Measurements from ENCODE around the gene CALHM4. TPM values are rescaled to one million over a fixed set of nuclear protein-coding genes. Genes with fewer than 3 reads are reported as not detected.

Gene CALHM4
- polyA plus RNA-seq, 2 of the 4 experiments (the other 2 are of a cell fraction) = not detected

DNA sequence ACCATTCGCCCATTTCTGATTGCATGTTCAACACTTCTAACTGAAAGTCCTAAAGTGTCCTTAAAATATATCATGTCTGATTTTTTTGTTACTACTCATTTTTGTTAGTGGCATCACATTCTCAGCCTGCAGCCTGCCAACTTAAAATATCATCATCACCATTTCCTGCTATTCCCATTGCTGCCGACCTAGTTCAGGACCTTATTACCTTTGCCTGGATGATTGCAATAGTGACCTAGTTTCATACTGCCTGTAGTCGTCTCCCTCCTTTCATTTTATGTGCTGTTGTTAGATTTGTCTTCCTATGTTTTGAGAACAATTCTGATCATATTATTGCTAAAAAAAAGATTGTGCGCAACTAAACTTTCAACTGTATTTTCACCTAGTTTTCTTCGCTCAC, 23.9 kb downstream of the CALHM4 start:
- H3K9me3 ChIP-seq = no peaks in the 10 kb centered on the region
- no peak for ATAC-seq
- H3K4me2 ChIP-seq = no peak overlapping the region
- TF ChIP-seq MAZ (IDR thresholded peaks at IDR 0.05; ENCODE audit: borderline replicate concordance, low read depth, low read length) (no peak), NR3C1 (IDR thresholded peaks at IDR 0.05) (no peak), HOXB5 (CRISPR knock-in tag; IDR thresholded peaks at IDR 0.05) (no peak), CHD4 (IDR thresholded peaks at IDR 0.05; ENCODE audit: borderline replicate concordance) (no peak), MAFK (IDR thresholded peaks at IDR 0.05; ENCODE audit: partially characterized antibody) (no peak), ZC3H11A (IDR thresholded peaks at IDR 0.05) (no peak), FOSB (CRISPR knock-in tag; IDR thresholded peaks at IDR 0.05) (no peak), HEYL (CRISPR knock-in tag; IDR thresholded peaks at IDR 0.05) (no peak), HOXA7 (CRISPR knock-in tag; IDR thresholded peaks at IDR 0.05) (no peak), NFE2L2 (conservative IDR thresholded peaks at IDR 0.05; ENCODE audit: low read length) (no peak)
- TF ChIP-seq, protein P1, sequence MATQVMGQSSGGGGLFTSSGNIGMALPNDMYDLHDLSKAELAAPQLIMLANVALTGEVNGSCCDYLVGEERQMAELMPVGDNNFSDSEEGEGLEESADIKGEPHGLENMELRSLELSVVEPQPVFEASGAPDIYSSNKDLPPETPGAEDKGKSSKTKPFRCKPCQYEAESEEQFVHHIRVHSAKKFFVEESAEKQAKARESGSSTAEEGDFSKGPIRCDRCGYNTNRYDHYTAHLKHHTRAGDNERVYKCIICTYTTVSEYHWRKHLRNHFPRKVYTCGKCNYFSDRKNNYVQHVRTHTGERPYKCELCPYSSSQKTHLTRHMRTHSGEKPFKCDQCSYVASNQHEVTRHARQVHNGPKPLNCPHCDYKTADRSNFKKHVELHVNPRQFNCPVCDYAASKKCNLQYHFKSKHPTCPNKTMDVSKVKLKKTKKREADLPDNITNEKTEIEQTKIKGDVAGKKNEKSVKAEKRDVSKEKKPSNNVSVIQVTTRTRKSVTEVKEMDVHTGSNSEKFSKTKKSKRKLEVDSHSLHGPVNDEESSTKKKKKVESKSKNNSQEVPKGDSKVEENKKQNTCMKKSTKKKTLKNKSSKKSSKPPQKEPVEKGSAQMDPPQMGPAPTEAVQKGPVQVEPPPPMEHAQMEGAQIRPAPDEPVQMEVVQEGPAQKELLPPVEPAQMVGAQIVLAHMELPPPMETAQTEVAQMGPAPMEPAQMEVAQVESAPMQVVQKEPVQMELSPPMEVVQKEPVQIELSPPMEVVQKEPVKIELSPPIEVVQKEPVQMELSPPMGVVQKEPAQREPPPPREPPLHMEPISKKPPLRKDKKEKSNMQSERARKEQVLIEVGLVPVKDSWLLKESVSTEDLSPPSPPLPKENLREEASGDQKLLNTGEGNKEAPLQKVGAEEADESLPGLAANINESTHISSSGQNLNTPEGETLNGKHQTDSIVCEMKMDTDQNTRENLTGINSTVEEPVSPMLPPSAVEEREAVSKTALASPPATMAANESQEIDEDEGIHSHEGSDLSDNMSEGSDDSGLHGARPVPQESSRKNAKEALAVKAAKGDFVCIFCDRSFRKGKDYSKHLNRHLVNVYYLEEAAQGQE (IDR thresholded peaks at IDR 0.05) = no peak
- H3K4me1 ChIP-seq = peaks cover 8% of the 10 kb centered on the region; the same call in 2 of the 3 replicates
- no peak overlapping the region for H3K27ac ChIP-seq
- ChIA-PET POLR2A (no interaction called here), CTCF (no interaction called here)
- no peak for DNase-seq (ENCODE audit: low read depth in 1 of 2, low spot score in 1 of 2)
- no peak overlapping the region for H3K4me3 ChIP-seq
- FAIRE-seq = no peak
- 87% methylated on average over 5 of the region's 5 CpGs for WGBS (ENCODE audit: missing lambda C conversion rate)

DNA sequence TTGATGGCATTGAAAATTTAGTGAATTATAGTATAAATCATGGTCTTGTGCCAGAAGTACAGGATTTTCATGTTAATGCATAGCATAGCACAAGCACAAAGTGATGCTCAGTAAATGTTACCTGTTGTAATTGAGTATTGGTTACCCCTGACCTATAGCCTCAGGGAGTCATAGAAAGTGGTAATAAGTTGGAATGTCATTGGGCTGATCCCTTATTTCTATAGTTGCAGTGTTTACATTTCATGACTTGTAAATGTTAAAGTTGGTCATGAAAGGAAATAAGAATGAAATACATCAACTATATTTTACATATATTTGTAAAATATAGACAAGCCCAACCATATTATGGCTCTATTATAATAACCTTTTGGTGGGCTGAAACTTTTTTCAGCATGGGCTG, 24.8 kb downstream of the CALHM4 start:
- Histone ChIP-seq H3K9me3 (no peaks in the 10 kb centered on the region), H3K4me3 (no peak overlapping the region), H3K27ac (no peak overlapping the region), H3K4me2 (no peak overlapping the region), H3K4me1 (peaks cover under 1% of the 10 kb centered on the region; the same call in 2 of the 3 replicates)
- POLR2A ChIA-PET = no interaction called here
- TF ChIP-seq NR3C1 (IDR thresholded peaks at IDR 0.05) (no peak), BCL3 (IDR thresholded peaks at IDR 0.05) (no peak), JUNB (IDR thresholded peaks at IDR 0.05) (no peak)
- TF ChIP-seq, protein P2, sequence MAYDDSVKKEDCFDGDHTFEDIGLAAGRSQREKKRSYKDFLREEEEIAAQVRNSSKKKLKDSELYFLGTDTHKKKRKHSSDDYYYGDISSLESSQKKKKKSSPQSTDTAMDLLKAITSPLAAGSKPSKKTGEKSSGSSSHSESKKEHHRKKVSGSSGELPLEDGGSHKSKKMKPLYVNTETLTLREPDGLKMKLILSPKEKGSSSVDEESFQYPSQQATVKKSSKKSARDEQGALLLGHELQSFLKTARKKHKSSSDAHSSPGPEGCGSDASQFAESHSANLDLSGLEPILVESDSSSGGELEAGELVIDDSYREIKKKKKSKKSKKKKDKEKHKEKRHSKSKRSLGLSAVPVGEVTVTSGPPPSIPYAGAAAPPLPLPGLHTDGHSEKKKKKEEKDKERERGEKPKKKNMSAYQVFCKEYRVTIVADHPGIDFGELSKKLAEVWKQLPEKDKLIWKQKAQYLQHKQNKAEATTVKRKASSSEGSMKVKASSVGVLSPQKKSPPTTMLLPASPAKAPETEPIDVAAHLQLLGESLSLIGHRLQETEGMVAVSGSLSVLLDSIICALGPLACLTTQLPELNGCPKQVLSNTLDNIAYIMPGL (CRISPR knock-in tag; IDR thresholded peaks at IDR 0.05; ENCODE audit: borderline replicate concordance) = no peak
- CTCF ChIA-PET = no interaction called here
- ATAC-seq = no peak
- FAIRE-seq = no peak
- no peak for DNase-seq (ENCODE audit: low read depth in 1 of 2, low spot score in 1 of 2)

- no peak for DNase-seq (ENCODE audit: low read depth in 1 of 2, low spot score in 1 of 2)
- TF ChIP-seq ESRRA (IDR thresholded peaks at IDR 0.05; ENCODE audit: borderline replicate concordance, low read length) = no peak
- no peak for TF ChIP-seq HOXA7 (CRISPR knock-in tag; IDR thresholded peaks at IDR 0.05)
- no peak for TF ChIP-seq MAZ (IDR thresholded peaks at IDR 0.05; ENCODE audit: borderline replicate concordance, low read depth, low read length)
- TF ChIP-seq ELK1 (IDR thresholded peaks at IDR 0.05; ENCODE audit: low read depth, low read length) = no peak
- TF ChIP-seq KDM1A (IDR thresholded peaks at IDR 0.05; ENCODE audit: low read depth) = no peak
- no peak for TF ChIP-seq EHMT2 (IDR thresholded peaks at IDR 0.05; ENCODE audit: low read depth)
- TF ChIP-seq NPAS2 (CRISPR knock-in tag; IDR thresholded peaks at IDR 0.05; ENCODE audit: borderline replicate concordance) = no peak
- TF ChIP-seq GATA3 (IDR thresholded peaks at IDR 0.05; ENCODE audit: borderline replicate concordance) = no peak
- 94% methylated on average over 1 of the region's 1 CpG for WGBS (ENCODE audit: missing lambda C conversion rate)
- Histone ChIP-seq H3K4me1 (no peaks in the 10 kb centered on the region), H3K4me2 (no peak overlapping the region), H3K27ac (no peak overlapping the region), H3K9me3 (no peaks in the 10 kb centered on the region), H3K4me3 (no peak overlapping the region)
- no peak for ATAC-seq
- CTCF ChIA-PET = no interaction called here
- POLR2A ChIA-PET = no interaction called here
- no peak for FAIRE-seq
Measured at GRCh38 chr6:116579143-116579542, 25.6 kb downstream of the CALHM4 start.
